ENCODE data around the gene MLH3. TPM values are rescaled to one million over a fixed set of nuclear protein-coding genes. Genes with fewer than 3 reads are reported as not detected.

The MLH3 gene
- total and polyA plus RNA-seq, 2 of the 13 experiments (the other 11 are each of a cell fraction or from before 2014, with no cell fraction given), result 14.4 to 24.8 TPM

DNA sequence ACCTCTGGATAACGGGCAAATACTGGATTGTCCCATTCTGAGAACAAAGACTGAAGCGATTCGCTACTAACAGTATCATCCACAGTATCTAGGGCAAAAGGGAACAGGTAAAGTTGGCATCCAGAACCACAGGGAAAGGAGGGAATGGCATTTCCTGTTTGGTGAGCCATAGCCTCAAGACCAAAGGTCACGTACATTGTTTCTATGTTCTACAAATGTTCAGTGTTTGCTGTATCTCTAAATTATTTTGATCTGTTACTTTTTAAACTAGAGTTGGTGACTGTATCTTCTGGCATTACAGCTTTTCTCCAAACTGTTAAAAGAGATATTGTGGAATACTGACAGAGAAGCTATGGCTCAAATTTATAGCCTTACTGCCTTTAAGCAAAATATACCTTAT, 9.7 kb downstream of the MLH3 start (continued):
- TF ChIP-seq ZNF431 (CRISPR knock-in tag; IDR thresholded peaks at IDR 0.05; ENCODE audit: borderline replicate concordance, low read depth) (no peak), TEAD2 (CRISPR knock-in tag; IDR thresholded peaks at IDR 0.05) (no peak), ZNF776 (CRISPR knock-in tag; IDR thresholded peaks at IDR 0.05) (no peak), HOXA3 (CRISPR knock-in tag; IDR thresholded peaks at IDR 0.05) (no peak), ZNF879 (CRISPR knock-in tag; IDR thresholded peaks at IDR 0.05) (no peak), KLF9 (CRISPR knock-in tag; IDR thresholded peaks at IDR 0.05; ENCODE audit: low read depth) (no peak), NR2C2 (CRISPR knock-in tag; IDR thresholded peaks at IDR 0.05; ENCODE audit: borderline replicate concordance) (0 out of 2 replicates have a peak, but pooled peaks have one; percentile 20), ZNF510 (CRISPR knock-in tag; IDR thresholded peaks at IDR 0.05; ENCODE audit: low read depth) (no peak), YEATS4 (CRISPR knock-in tag; IDR thresholded peaks at IDR 0.05; ENCODE audit: borderline replicate concordance) (peak; percentile 27; the same call in 1 of the 2 replicates), ZIK1 (CRISPR knock-in tag; IDR thresholded peaks at IDR 0.05; ENCODE audit: borderline replicate concordance, low read depth) (no peak), DMAP1 (CRISPR knock-in tag; IDR thresholded peaks at IDR 0.05) (0 out of 2 replicates have a peak, but pooled peaks have one; percentile 2), MIER3 (CRISPR knock-in tag; IDR thresholded peaks at IDR 0.05; ENCODE audit: borderline replicate concordance) (0 out of 2 replicates have a peak, but pooled peaks have one; percentile 11), GLI4 (CRISPR knock-in tag; IDR thresholded peaks at IDR 0.05; ENCODE audit: borderline replicate concordance) (no peak), ZNF598 (CRISPR knock-in tag; IDR thresholded peaks at IDR 0.05; ENCODE audit: borderline replicate concordance) (no peak), RBFOX2 (IDR thresholded peaks at IDR 0.05; ENCODE audit: low read depth, low read length) (no peak), ZNF17 (CRISPR knock-in tag; IDR thresholded peaks at IDR 0.05) (no peak), MIER2 (CRISPR knock-in tag; IDR thresholded peaks at IDR 0.05) (no peak), SIX1 (CRISPR knock-in tag; IDR thresholded peaks at IDR 0.05; ENCODE audit: borderline replicate concordance) (no peak), HNF4A (CRISPR knock-in tag; IDR thresholded peaks at IDR 0.05) (peak; percentile 84), KDM1A (CRISPR knock-in tag; IDR thresholded peaks at IDR 0.05) (no peak), ZNF124 (CRISPR knock-in tag; IDR thresholded peaks at IDR 0.05) (no peak), ZC3H4 (CRISPR knock-in tag; IDR thresholded peaks at IDR 0.05; ENCODE audit: borderline replicate concordance) (no peak), ZNF768 (CRISPR knock-in tag; IDR thresholded peaks at IDR 0.05) (no peak), ZNF670 (CRISPR knock-in tag; IDR thresholded peaks at IDR 0.05; ENCODE audit: borderline replicate concordance) (no peak), IRX3 (CRISPR knock-in tag; IDR thresholded peaks at IDR 0.05; ENCODE audit: borderline replicate concordance, low read depth) (no peak), MZF1 (CRISPR knock-in tag; IDR thresholded peaks at IDR 0.05; ENCODE audit: borderline replicate concordance) (no peak), SOX6 (IDR thresholded peaks at IDR 0.05) (no peak), SOX6 (CRISPR knock-in tag; IDR thresholded peaks at IDR 0.05) (peak; percentile 54)
- TF ChIP-seq, protein P1, sequence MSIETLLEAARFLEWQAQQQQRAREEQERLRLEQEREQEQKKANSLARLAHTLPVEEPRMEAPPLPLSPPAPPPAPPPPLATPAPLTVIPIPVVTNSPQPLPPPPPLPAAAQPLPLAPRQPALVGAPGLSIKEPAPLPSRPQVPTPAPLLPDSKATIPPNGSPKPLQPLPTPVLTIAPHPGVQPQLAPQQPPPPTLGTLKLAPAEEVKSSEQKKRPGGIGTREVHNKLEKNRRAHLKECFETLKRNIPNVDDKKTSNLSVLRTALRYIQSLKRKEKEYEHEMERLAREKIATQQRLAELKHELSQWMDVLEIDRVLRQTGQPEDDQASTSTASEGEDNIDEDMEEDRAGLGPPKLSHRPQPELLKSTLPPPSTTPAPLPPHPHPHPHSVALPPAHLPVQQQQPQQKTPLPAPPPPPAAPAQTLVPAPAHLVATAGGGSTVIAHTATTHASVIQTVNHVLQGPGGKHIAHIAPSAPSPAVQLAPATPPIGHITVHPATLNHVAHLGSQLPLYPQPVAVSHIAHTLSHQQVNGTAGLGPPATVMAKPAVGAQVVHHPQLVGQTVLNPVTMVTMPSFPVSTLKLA (IDR thresholded peaks at IDR 0.05), result no peak
- TF ChIP-seq, protein P2, sequence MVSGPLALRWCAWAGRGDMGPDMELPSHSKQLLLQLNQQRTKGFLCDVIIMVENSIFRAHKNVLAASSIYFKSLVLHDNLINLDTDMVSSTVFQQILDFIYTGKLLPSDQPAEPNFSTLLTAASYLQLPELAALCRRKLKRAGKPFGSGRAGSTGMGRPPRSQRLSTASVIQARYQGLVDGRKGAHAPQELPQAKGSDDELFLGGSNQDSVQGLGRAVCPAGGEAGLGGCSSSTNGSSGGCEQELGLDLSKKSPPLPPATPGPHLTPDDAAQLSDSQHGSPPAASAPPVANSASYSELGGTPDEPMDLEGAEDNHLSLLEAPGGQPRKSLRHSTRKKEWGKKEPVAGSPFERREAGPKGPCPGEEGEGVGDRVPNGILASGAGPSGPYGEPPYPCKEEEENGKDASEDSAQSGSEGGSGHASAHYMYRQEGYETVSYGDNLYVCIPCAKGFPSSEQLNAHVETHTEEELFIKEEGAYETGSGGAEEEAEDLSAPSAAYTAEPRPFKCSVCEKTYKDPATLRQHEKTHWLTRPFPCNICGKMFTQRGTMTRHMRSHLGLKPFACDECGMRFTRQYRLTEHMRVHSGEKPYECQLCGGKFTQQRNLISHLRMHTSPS (CRISPR knock-in tag; IDR thresholded peaks at IDR 0.05; ENCODE audit: low read depth), result peak; percentile 88
- TF ChIP-seq, protein P3, sequence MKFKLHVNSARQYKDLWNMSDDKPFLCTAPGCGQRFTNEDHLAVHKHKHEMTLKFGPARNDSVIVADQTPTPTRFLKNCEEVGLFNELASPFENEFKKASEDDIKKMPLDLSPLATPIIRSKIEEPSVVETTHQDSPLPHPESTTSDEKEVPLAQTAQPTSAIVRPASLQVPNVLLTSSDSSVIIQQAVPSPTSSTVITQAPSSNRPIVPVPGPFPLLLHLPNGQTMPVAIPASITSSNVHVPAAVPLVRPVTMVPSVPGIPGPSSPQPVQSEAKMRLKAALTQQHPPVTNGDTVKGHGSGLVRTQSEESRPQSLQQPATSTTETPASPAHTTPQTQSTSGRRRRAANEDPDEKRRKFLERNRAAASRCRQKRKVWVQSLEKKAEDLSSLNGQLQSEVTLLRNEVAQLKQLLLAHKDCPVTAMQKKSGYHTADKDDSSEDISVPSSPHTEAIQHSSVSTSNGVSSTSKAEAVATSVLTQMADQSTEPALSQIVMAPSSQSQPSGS (CRISPR knock-in tag; IDR thresholded peaks at IDR 0.05), result no peak

Measured in HepG2 (cell line).